Measurements from ENCODE around the gene MEGF8.

Gene MEGF8

DNA sequence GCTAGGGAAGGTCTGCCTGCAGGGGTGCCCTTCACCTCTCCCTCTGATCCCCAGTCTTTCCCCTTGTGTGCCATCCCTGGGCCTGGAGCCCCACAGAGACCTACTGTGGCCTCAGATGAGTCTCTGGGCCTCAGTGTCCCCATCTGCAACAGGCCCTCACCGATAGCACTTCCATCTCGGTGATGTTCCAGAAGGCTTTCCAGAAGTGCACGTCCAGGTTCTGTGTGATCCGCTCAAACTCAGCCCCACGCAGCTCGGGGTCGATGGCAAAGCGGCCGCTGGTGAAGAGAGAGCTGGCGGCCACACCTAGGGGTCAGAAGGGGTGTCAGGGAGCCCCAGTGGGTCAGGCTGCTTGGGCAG lies 82.4 kb downstream of the MEGF8 start:
- DNase-seq (ENCODE audit: low read depth) = no peak
- TF ChIP-seq, protein P1, sequence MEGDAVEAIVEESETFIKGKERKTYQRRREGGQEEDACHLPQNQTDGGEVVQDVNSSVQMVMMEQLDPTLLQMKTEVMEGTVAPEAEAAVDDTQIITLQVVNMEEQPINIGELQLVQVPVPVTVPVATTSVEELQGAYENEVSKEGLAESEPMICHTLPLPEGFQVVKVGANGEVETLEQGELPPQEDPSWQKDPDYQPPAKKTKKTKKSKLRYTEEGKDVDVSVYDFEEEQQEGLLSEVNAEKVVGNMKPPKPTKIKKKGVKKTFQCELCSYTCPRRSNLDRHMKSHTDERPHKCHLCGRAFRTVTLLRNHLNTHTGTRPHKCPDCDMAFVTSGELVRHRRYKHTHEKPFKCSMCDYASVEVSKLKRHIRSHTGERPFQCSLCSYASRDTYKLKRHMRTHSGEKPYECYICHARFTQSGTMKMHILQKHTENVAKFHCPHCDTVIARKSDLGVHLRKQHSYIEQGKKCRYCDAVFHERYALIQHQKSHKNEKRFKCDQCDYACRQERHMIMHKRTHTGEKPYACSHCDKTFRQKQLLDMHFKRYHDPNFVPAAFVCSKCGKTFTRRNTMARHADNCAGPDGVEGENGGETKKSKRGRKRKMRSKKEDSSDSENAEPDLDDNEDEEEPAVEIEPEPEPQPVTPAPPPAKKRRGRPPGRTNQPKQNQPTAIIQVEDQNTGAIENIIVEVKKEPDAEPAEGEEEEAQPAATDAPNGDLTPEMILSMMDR (IDR thresholded peaks at IDR 0.05; ENCODE audit: control insufficient read depth, extremely low read depth, insufficient read depth) = no peak
- H3K4me3 ChIP-seq (ENCODE audit: low read depth, low read length) = no peak overlapping the region

DNA sequence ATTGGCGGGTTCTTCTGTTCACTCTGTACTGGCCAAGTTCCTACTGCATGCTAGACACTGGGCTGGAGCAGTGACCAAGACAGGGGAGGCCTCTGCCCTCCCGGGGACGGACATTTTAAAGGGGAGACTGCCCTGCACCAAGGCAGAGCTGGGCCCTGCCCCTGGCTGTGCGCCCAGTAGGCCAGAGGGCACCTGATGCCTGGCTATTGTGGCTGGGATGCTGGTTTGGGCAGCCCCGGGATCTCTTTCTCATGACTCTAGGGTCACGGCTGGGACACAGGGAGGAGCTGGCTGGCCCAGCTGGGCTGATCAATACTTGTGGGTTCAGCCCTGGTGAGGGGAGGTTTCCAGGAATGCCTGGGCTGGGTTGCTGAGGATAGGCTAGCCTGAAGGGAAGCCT lies 84.0 kb downstream of the MEGF8 start:
- DNase-seq (ENCODE audit: low read depth) = no peak
- TF ChIP-seq, protein P1 (IDR thresholded peaks at IDR 0.05; ENCODE audit: control insufficient read depth, extremely low read depth, insufficient read depth) = no peak
- H3K4me3 ChIP-seq (ENCODE audit: low read depth, low read length) = no peak overlapping the region

DNA sequence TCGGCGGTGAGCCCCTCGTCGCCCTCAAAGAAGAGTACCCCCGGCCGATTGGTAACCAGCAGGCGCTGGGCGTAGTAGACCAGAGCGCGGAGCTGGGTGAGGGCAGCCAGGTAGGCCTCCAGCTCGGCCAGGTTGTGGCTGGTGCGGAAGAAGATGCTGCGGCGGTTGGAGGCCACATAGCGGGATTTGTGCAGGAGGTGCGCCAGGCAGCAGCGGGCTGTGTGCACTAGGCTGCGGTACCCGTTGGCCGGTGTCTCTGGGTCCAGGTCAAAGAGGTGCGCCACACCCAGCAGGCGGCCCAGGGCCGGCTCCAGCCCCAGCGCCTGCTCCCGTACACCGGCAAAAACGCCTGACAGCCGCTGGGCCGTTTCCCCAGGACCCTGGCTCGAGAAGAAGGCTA lies 84.9 kb downstream of the MEGF8 start:
- DNase-seq (ENCODE audit: low read depth) = no peak
- TF ChIP-seq, protein P1 (IDR thresholded peaks at IDR 0.05; ENCODE audit: control insufficient read depth, extremely low read depth, insufficient read depth) = no peak
- no peak overlapping the region for H3K4me3 ChIP-seq (ENCODE audit: low read depth, low read length)

DNA sequence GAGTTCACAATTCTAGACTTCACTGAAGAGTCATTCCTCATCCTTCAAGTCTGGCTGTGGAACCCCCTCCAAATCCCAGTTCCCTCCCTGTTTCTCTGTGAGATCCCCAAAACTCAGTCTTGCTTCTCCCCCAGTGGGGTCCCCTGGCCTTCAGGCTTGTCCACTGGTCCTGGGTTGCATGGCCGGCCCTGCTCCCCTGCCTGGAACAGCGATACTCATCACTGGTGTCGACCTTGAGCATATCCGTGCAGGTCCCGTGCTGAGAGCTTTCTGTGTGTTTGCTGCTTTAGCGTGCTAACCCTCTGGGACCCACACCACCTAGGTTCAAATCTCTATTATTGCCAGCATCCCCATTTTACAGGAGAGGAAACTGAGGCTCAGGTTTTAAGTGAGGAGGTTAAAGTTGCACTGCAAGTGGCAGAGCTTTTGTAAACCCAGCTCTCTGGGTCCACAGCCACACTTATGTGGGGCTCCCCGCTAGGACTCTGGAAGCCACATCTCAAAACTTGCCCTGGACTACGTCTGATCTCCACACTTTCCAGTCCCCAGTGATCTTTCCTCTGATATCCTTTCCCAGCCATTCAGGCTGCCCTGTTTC lies 86.2 kb downstream of the MEGF8 start:
- DNase-seq (ENCODE audit: low read depth) = no peak
- TF ChIP-seq, protein P1 (IDR thresholded peaks at IDR 0.05; ENCODE audit: control insufficient read depth, extremely low read depth, insufficient read depth) = no peak
- H3K4me3 ChIP-seq (ENCODE audit: low read depth, low read length) = no peak overlapping the region

DNA sequence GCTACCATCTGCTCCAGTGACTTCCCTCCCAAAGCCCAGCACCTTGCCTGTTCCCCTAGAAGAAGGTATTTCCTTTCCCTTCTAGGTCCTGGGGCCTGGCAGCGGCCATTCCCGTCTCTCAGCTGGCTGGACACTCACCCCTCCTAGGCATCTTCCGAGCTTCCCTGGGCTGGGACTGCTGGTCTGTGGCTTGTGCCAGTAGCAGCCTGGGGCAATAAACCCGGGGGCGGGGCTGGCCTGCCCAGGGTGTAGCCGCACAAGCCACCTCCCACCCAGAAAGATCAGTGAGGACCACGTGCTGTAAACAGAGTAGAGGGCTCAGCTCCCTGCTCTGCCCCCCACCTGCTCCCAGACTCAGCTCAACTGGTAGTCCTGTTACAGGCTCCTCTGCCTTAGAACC lies 86.8 kb downstream of the MEGF8 start:
- TF ChIP-seq, protein P1 (IDR thresholded peaks at IDR 0.05; ENCODE audit: control insufficient read depth, extremely low read depth, insufficient read depth) = no peak
- no peak for DNase-seq (ENCODE audit: low read depth)
- H3K4me3 ChIP-seq (ENCODE audit: low read depth, low read length) = no peak overlapping the region

DNA sequence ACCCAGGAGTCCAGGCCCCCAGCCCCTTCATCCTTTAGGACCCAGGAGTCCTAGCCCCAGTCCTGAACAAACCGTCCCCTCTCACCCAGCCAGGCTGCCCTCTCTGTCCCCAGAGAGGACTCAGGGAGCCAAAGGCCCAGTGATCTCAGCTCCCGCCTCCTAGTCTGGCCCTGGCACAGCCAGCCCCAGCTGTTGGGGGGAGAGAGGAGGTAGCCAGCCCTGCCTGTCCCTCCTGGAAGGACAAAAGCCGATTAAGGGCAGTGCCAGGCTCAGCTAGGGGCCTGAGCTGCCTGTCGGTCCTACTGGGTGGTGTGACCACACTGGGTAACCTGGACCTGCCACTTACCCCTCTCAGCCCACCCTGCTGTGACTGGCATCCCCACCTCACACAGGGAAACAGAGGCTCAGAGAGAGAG lies 87.2 kb downstream of the MEGF8 start:
- no peak for DNase-seq (ENCODE audit: low read depth)
- TF ChIP-seq, protein P1 (IDR thresholded peaks at IDR 0.05; ENCODE audit: control insufficient read depth, extremely low read depth, insufficient read depth) = no peak
- no peak overlapping the region for H3K4me3 ChIP-seq (ENCODE audit: low read depth, low read length)

DNA sequence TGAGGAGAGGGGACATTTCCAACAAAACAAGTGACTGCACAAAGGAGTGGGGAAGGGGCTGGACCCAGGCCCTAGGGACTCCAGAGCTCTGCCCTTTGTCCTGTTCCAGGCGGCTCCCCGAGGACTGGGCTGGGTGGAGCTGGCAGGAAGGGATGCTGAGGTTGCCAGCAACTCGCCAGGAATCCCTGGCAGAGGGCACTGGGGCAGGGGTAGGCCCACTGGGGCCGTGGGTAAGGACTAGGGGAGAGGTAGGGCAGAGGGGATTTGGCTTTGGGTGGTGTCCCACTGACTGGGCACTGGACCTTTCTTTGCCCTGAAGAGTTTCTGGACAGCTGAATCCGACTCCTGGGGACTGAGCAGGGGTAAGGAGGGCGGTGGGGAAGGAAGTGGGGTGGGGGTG lies 93.9 kb downstream of the MEGF8 start:
- H3K4me3 ChIP-seq (ENCODE audit: low read depth, low read length) = no peak overlapping the region
- TF ChIP-seq, protein P1 (IDR thresholded peaks at IDR 0.05; ENCODE audit: control insufficient read depth, extremely low read depth, insufficient read depth) = no peak
- DNase-seq (ENCODE audit: low read depth) = no peak
